AG10803 (cell line): ENCODE measurements around the gene DSP.

Source experiments
- DNase-seq: peaks from one replicate; pipeline ENCODE4 v3.0.0; 2010; ENCODE audit warnings: low read depth
- H3K4me3 ChIP-seq: 2 replicates; pipeline ENCODE4 v1.5.1; 2011; ENCODE audit warnings: mild to moderate bottlenecking, low read length, control low read depth
- TF ChIP-seq, protein P1 (sequence below): conservative IDR thresholded peaks from 2 replicates; pipeline ENCODE4 v1.5.1; 2011; ENCODE audit warnings: mild to moderate bottlenecking, low read length, control low read depth, inconsistent platforms

Gene DSP

GRCh38 chr6:7541175-7542064 is at the start of gene DSP:
TSS of gene DSP (plus strand) at chr6:7541671. CDS start at chr6:7541916, 245 bp downstream.
- TF ChIP-seq, protein P1, sequence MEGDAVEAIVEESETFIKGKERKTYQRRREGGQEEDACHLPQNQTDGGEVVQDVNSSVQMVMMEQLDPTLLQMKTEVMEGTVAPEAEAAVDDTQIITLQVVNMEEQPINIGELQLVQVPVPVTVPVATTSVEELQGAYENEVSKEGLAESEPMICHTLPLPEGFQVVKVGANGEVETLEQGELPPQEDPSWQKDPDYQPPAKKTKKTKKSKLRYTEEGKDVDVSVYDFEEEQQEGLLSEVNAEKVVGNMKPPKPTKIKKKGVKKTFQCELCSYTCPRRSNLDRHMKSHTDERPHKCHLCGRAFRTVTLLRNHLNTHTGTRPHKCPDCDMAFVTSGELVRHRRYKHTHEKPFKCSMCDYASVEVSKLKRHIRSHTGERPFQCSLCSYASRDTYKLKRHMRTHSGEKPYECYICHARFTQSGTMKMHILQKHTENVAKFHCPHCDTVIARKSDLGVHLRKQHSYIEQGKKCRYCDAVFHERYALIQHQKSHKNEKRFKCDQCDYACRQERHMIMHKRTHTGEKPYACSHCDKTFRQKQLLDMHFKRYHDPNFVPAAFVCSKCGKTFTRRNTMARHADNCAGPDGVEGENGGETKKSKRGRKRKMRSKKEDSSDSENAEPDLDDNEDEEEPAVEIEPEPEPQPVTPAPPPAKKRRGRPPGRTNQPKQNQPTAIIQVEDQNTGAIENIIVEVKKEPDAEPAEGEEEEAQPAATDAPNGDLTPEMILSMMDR: no peak
- peak; percentile 47 for DNase-seq
- peak within 1 kb of the TSS; percentile 77 for H3K4me3 ChIP-seq

DNA sequence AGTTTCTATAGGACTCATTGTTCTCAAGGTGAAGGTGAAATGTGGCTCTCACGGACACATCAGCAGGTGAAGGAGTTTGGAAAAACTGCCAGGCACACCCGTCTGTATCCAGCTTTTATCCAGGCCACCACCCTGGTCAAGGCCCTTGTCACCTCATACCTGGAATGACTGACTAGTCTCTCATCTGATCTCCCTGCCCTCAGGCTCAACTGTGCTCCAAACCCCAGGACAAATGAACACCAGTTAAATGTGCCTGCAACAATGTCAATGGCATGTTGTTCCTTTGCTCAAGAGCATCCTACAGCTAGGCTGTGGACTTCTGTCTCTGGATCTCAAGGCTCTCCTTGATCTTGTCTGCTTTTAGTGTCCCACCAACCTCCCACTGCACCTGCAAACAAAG is 47.6 kb upstream of the DSP start:
- TF ChIP-seq, protein P1: no peak
- no peak for DNase-seq

DNA sequence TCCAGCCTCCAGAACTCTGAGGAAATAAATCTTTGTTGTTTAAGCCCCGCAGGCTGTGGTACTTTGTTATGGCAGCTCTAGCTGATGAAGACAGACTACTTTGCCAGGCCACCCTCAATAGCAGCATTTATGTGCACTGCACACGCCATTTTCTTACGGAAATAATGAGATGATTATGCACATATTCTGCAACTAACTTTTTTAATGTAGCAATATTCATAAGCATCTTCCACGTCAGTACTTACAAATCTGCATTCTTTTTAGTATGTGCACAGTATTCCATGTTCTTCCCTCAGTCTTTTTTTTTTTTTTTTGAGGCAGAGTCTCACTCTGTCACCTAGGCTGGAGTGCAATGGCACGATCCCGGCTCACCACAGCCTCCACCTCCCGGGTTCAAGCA is 46.8 kb upstream of the DSP start:
- TF ChIP-seq, protein P1: no peak
- no peak for DNase-seq

More for the DNA sequence above, 47.6 kb upstream of the DSP start:
- H3K4me3 ChIP-seq: no peak overlapping the region

DNA sequence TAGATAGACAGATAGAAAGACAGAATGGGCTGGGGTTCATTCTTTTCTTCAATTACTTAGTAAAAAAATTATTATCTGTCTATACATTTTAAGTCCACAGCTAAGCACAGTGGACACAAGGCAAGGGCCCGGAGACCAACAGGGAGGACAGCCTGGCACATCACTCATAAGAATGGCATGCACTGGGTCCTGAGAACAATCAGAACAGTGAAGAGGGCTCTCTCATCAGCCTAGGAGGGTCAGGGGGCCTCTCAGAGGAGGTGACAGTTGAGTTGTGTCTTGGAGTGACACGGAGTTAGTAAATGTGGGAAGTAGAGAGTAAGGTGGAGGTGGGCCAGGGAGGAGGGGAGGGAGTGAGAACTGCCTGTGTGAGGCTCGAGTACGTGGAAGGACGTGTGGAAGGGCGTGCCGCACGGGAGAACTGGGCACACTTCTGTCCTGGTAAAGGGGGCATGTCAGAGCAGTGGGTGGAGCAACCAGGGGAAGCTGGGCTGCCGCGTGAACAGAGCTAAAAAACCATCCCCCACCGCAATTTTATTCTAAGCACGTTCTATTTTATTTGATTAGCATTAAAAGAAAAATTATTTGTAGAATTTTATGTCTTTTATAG is 45.1 kb upstream of the DSP start:
- H3K4me3 ChIP-seq: no peak overlapping the region
- TF ChIP-seq, protein P1: no peak
- no peak for DNase-seq

More for the DNA sequence above, 46.8 kb upstream of the DSP start:
- no peak overlapping the region for H3K4me3 ChIP-seq

- no peak overlapping the region for H3K4me3 ChIP-seq
- DNase-seq: no peak
- TF ChIP-seq, protein P1: no peak
Measured at GRCh38 chr6:7500752-7501282, 40.7 kb upstream of the DSP start.

DNA sequence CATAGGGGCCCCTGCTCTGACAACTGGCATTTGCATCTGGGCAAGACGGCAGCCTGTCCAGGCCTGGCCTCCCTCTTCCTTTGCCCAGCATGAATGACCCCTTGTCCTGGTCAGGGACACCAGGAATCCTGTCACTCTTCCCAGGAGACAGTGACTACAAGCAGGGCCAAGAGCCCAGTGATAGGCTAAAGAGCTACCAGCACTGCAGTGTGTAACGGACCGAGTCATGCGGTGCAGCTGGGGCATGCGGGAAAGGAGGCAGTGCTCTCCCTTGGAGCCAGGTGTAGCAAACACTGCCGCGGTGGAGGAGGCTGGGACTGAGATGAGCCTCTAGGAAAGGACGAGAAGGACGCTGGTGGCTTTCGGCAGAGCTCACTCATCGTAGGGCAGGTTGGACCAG is 38.7 kb upstream of the DSP start:
- no peak for DNase-seq
- H3K4me3 ChIP-seq: no peak overlapping the region
- TF ChIP-seq, protein P1: no peak

GRCh38 chr6:7504041-7504440 is 37.4 kb upstream of the DSP start:
- H3K4me3 ChIP-seq: no peak overlapping the region
- TF ChIP-seq, protein P1: no peak
- no peak for DNase-seq
